HepG2 (cell line): ENCODE results near the gene PPP1R27. TPM values are rescaled to one million over a fixed set of nuclear protein-coding genes. Genes with fewer than 3 reads are reported as not detected.

Experiments used
- FUBP1 ChIP-seq: sonication (generic); formaldehyde crosslinking; IDR thresholded peaks from 2 replicates; pipeline ENCODE4 v1.5.1; 2020; ENCODE audit warnings: missing genetic modification reagents, mild to moderate bottlenecking, borderline replicate concordance
- MEF2D ChIP-seq: sonication (generic); formaldehyde crosslinking; IDR thresholded peaks from 2 replicates; pipeline ENCODE4 v1.5.1; 2020; ENCODE audit warnings: mild to moderate bottlenecking, missing genetic modification reagents
- MYC ChIP-seq: sonication (generic); formaldehyde crosslinking; IDR thresholded peaks from 2 replicates; pipeline ENCODE4 v1.9.0; 2021; ENCODE audit warnings: missing genetic modification reagents, borderline replicate concordance
- NCOA1 ChIP-seq: sonication (generic); formaldehyde crosslinking; IDR thresholded peaks from 2 replicates; pipeline ENCODE4 v1.9.0; 2021; ENCODE audit warnings: missing genetic modification reagents
- NCOA5 ChIP-seq: sonication (generic); formaldehyde crosslinking; IDR thresholded peaks from 2 replicates; pipeline ENCODE4 v1.4.0; 2020; ENCODE audit warnings: missing genetic modification reagents
- PATZ1 ChIP-seq: sonication (generic); formaldehyde crosslinking; IDR thresholded peaks from 2 replicates; pipeline ENCODE4 v1.4.0; 2020; ENCODE audit warnings: missing genetic modification reagents
- PAX8 ChIP-seq: sonication (generic); formaldehyde crosslinking; IDR thresholded peaks from 2 replicates; pipeline ENCODE4 v1.8.0; 2022; ENCODE audit warnings: mild to moderate bottlenecking, missing genetic modification reagents, borderline replicate concordance
- POLR2A ChIP-seq, 2 experiments: IDR thresholded peaks; 2 replicates each; pipeline ENCODE4 v1.6.1; 2011; ENCODE audit warnings: low read depth in 2 of 2, low read length in 2 of 2, mild to moderate bottlenecking in 1 of 2, moderate library complexity in 1 of 2; ENCODE audit not compliant: insufficient read depth in 1 of 2
- RXRB ChIP-seq: IDR thresholded peaks from 2 replicates; pipeline ENCODE4 v1.6.1; 2016; ENCODE audit warnings: borderline replicate concordance, missing genetic modification reagents, missing compliant biosample characterization
- SIN3A ChIP-seq: IDR thresholded peaks from 2 replicates; pipeline ENCODE4 v1.6.1; 2011; ENCODE audit warnings: low read depth, mild to moderate bottlenecking, control low read depth, low read length, borderline replicate concordance
- ZNF142 ChIP-seq: sonication (generic); formaldehyde crosslinking; IDR thresholded peaks from 2 replicates; pipeline ENCODE4 v1.4.0; 2020; ENCODE audit warnings: missing genetic modification reagents
- ZNF512B ChIP-seq: sonication (generic); formaldehyde crosslinking; IDR thresholded peaks from 2 replicates; pipeline ENCODE4 v1.5.1; 2020; ENCODE audit warnings: missing genetic modification reagents, mild to moderate bottlenecking, borderline replicate concordance
- ZNF576 ChIP-seq: sonication (generic); formaldehyde crosslinking; IDR thresholded peaks from 2 replicates; pipeline ENCODE4 v1.4.0; 2020; ENCODE audit warnings: mild to moderate bottlenecking, missing genetic modification reagents
- polyA plus RNA-seq, 8 experiments: library from polyadenylated mRNA; depleted of rRNA in 3 of 8; stranded (reverse) in 7 of 8; unstranded in 1 of 8; fragments of >200 nt; fragmentation: Illumina TruSeq in 4 of 8; extraction: Trizol in 4 of 8; gene quantifications; 2 replicates each; pipeline versions ENCODE4 v1.2.1 to v1.2.3, GENCODE V29; 2011 to 2016; ENCODE audit warnings: low read depth in 4 of 8, missing spikeins in 1 of 8, mixed read lengths in 1 of 8; ENCODE audit not compliant: insufficient read depth in 1 of 8
- total RNA-seq, 5 experiments: library from RNA; depleted of rRNA; stranded (reverse); fragments of >200 nt; fragmentation: Illumina TruSeq; extraction: Trizol; gene quantifications; 2 replicates each; pipeline ENCODE4 v1.2.3, GENCODE V29; 2016; ENCODE audit warnings: low read depth in 1 of 5

The PPP1R27 gene
- total and polyA plus RNA-seq, 2 of the 13 experiments (the other 11 are each of a cell fraction or from before 2014, with no cell fraction given) = 0.17 to 1.00 TPM

GRCh38 chr17:81870131-81870980 lies 35.5 kb upstream of the PPP1R27 start (continued):
- TF ChIP-seq PATZ1 (CRISPR knock-in tag) (peak; percentile 64), MEF2D (CRISPR knock-in tag) (0 out of 2 replicates have a peak, but pooled peaks have one; percentile 40), MYC (peak; percentile 57; the same call in 1 of the 2 replicates), RXRB (CRISPR knock-in tag) (0 out of 2 replicates have a peak, but pooled peaks have one; percentile 27), ZNF512B (no peak), ZNF142 (0 out of 2 replicates have a peak, but pooled peaks have one; percentile 58), FUBP1 (no peak), POLR2A (IDR thresholded peaks at IDR 0.05; ENCODE audit: insufficient read depth in 1 of 2, low read depth in 2 of 2, low read length in 2 of 2) (peak in 1 of 2 experiments; percentile 47; a peak in 1 of 4 replicates), PAX8 (CRISPR knock-in tag) (no peak), SIN3A (0 out of 2 replicates have a peak, but pooled peaks have one; percentile 43), ZNF576 (CRISPR knock-in tag) (no peak; the same call in 1 of the 2 replicates), NCOA1 (CRISPR knock-in tag) (no peak; the same call in 1 of the 2 replicates), NCOA5 (no peak)
